KMS-11 (cell line): ENCODE results near the gene VIT.

Experiments
- H2AFZ ChIP-seq: fragments of 200-600 bp; sonication (generic); 2 replicates; pipeline ENCODE4 v1.6.1; 2016; ENCODE audit warnings: antibody characterized with exemption, mixed run types, low read depth
- H3K27ac ChIP-seq: fragments of 200-600 bp; sonication (generic); 2 replicates; pipeline ENCODE4 v1.6.1; 2016; ENCODE audit warnings: mild to moderate bottlenecking, mixed run types
- H3K27me3 ChIP-seq: fragments of 200-600 bp; sonication (generic); 2 replicates; pipeline ENCODE4 v1.6.1; 2017; ENCODE audit warnings: mild to moderate bottlenecking, low read depth, mixed run types, moderate library complexity; ENCODE audit not compliant: insufficient read depth
- H3K36me3 ChIP-seq: fragments of 200-600 bp; sonication (generic); 2 replicates; pipeline ENCODE4 v1.6.1; 2017; ENCODE audit warnings: mild to moderate bottlenecking, mixed run types; ENCODE audit not compliant: insufficient read depth
- H3K4me1 ChIP-seq: fragments of 200-600 bp; sonication (generic); 2 replicates; pipeline ENCODE4 v1.6.1; 2016; ENCODE audit warnings: mild to moderate bottlenecking, low read depth, mixed run types; ENCODE audit not compliant: poor library complexity, severe bottlenecking
- H3K4me2 ChIP-seq: fragments of 200-600 bp; sonication (generic); 2 replicates; pipeline ENCODE4 v1.7.0; 2016; ENCODE audit warnings: mild to moderate bottlenecking, mixed run types
- H3K4me3 ChIP-seq: fragments of 200-600 bp; sonication (generic); IDR thresholded peaks from 2 replicates; pipeline ENCODE4 v1.6.1; 2017; ENCODE audit warnings: low read depth, low read length, mixed read lengths; ENCODE audit not compliant: insufficient read depth
- H3K79me2 ChIP-seq: fragments of 200-600 bp; sonication (generic); 2 replicates; pipeline ENCODE4 v1.6.1; 2016; ENCODE audit warnings: low read depth, mixed run types; ENCODE audit not compliant: insufficient read depth
- H3K9ac ChIP-seq: fragments of 200-600 bp; sonication (generic); 2 replicates; pipeline ENCODE4 v1.6.1; 2016; ENCODE audit warnings: mild to moderate bottlenecking, mixed run types
- H4K20me1 ChIP-seq: fragments of 200-600 bp; sonication (generic); 2 replicates; pipeline ENCODE4 v1.6.1; 2016; ENCODE audit warnings: mild to moderate bottlenecking, mixed run types; ENCODE audit not compliant: insufficient read depth
- TF ChIP-seq, protein P1 (sequence below): fragments of 200-600 bp; sonication (generic); conservative IDR thresholded peaks from 2 replicates; pipeline ENCODE4 v1.6.1; 2017; ENCODE audit warnings: low read depth, mild to moderate bottlenecking, antibody characterized with exemption, low read length, moderate library complexity, mixed read lengths

VIT gene

DNA sequence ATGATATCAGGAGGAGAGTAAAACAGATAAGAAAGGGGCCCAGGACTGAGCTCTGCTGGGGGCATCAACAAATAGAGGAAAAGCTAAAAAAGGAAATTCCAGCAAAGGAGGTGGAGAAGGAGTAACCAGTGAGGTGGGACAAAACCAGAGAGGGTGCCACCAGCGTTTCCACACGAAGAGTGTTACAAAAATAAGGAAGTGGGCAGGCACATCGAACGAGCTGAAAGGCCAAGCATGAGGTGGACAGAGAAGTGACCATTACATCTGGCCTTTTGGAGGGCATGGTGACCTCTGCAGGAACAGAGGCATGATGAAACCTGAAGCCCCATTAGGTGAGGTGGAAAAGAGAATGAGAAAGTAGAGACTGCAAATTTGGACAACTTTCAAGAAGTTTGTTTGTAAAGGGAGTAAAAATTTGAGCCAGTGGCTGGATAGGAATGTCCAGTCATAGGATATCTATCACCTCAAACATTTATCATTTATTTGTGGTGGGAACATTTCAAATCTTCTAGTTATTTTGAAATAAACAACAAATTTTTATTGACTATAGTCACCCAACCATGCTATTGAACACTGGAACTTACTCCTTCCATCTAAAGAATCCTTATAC is 18.4 kb upstream of the VIT start:
- no peaks in the 10 kb centered on the region for H3K27me3 ChIP-seq
- peaks cover 11% of the 10 kb centered on the region for H3K4me1 ChIP-seq
- no peak overlapping the region for H3K27ac ChIP-seq
- H3K36me3 ChIP-seq, result no peaks in the 10 kb centered on the region
- TF ChIP-seq, protein P1, sequence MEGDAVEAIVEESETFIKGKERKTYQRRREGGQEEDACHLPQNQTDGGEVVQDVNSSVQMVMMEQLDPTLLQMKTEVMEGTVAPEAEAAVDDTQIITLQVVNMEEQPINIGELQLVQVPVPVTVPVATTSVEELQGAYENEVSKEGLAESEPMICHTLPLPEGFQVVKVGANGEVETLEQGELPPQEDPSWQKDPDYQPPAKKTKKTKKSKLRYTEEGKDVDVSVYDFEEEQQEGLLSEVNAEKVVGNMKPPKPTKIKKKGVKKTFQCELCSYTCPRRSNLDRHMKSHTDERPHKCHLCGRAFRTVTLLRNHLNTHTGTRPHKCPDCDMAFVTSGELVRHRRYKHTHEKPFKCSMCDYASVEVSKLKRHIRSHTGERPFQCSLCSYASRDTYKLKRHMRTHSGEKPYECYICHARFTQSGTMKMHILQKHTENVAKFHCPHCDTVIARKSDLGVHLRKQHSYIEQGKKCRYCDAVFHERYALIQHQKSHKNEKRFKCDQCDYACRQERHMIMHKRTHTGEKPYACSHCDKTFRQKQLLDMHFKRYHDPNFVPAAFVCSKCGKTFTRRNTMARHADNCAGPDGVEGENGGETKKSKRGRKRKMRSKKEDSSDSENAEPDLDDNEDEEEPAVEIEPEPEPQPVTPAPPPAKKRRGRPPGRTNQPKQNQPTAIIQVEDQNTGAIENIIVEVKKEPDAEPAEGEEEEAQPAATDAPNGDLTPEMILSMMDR, result no peak
- H4K20me1 ChIP-seq, result no peaks in the 10 kb centered on the region
- no peak overlapping the region for H2AFZ ChIP-seq
- no peak overlapping the region for H3K4me3 ChIP-seq
- H3K9ac ChIP-seq, result no peak overlapping the region
- H3K4me2 ChIP-seq, result no peak overlapping the region
- no peaks in the 10 kb centered on the region for H3K79me2 ChIP-seq

DNA sequence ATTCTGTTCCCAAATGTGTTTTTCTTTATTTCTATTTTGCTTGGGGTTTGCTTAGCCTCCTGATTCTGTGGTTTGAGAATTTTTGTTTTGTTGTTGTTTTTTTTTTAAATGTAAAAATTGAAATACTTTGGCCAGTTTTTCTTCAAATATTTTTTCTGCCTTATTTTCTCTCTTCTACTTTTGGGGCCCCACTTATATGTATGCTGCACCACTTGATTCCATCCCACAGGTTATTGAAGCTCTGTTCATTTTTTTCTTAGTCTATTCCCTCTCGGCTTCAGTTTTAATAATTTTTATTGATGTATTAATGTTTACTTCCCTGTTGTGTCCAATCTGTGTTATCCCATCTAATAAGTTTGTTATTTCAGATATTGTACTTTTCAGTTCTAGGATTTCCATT is 17.7 kb upstream of the VIT start:
- peaks cover 11% of the 10 kb centered on the region for H3K4me1 ChIP-seq
- no peaks in the 10 kb centered on the region for H3K27me3 ChIP-seq
- H3K9ac ChIP-seq, result no peak overlapping the region
- H3K79me2 ChIP-seq, result no peaks in the 10 kb centered on the region
- H2AFZ ChIP-seq, result no peak overlapping the region
- H3K4me2 ChIP-seq, result no peak overlapping the region
- H3K36me3 ChIP-seq, result no peaks in the 10 kb centered on the region
- H3K27ac ChIP-seq, result no peak overlapping the region
- H4K20me1 ChIP-seq, result no peaks in the 10 kb centered on the region
- TF ChIP-seq, protein P1, result no peak
- H3K4me3 ChIP-seq, result no peak overlapping the region

DNA sequence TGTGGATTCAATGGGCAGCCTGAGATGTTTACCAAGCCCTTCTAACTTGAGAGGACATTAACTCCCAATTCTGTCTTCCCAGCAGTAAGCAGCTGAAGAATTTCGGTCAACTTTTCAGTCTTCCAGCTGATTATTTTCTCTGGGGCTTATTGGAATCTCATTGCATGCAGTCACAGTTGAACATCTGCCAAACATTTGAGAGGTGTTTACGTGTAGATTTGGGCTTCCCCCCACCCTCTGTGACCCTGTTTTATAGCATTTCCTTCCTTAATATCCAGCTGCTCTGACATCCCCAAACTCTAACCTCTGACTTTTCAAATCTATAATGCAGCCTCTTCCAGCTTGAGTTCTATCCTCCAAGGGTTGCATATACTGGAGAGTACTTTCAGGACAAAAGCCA is 16.5 kb upstream of the VIT start:
- TF ChIP-seq, protein P1, result no peak
- H3K36me3 ChIP-seq, result no peaks in the 10 kb centered on the region
- H3K79me2 ChIP-seq, result no peaks in the 10 kb centered on the region
- H3K9ac ChIP-seq, result no peak overlapping the region
- no peak overlapping the region for H2AFZ ChIP-seq
- no peaks in the 10 kb centered on the region for H3K27me3 ChIP-seq
- H3K27ac ChIP-seq, result no peak overlapping the region
- H4K20me1 ChIP-seq, result no peaks in the 10 kb centered on the region
- no peak overlapping the region for H3K4me3 ChIP-seq
- H3K4me2 ChIP-seq, result no peak overlapping the region
- H3K4me1 ChIP-seq, result peaks cover 11% of the 10 kb centered on the region

GRCh38 chr2:36682562-36682961 is 13.9 kb upstream of the VIT start:
- Histone ChIP-seq H2AFZ (no peak overlapping the region), H3K79me2 (no peaks in the 10 kb centered on the region), H3K27me3 (no peaks in the 10 kb centered on the region), H3K4me1 (peaks cover 4% of the 10 kb centered on the region), H3K9ac (no peak overlapping the region), H3K36me3 (no peaks in the 10 kb centered on the region), H4K20me1 (no peaks in the 10 kb centered on the region), H3K4me2 (no peak overlapping the region), H3K4me3 (no peak overlapping the region), H3K27ac (no peak overlapping the region)
- TF ChIP-seq, protein P1, result no peak
